ENCODE measurements around the gene CCDC157. TPM values are rescaled to one million over a fixed set of nuclear protein-coding genes. Genes with fewer than 3 reads are reported as not detected.
A peak's percentile ranks its signal among the peaks of the same experiment; 100 is the strongest.
"Not testable (repeated sequence)": the region's sequence is repeated elsewhere in the genome, so short reads cannot be mapped to it uniquely, and the experiment has no call there.

The CCDC157 gene
- total RNA-seq, 1 donor from 2014 or later: 9.3 TPM

DNA sequence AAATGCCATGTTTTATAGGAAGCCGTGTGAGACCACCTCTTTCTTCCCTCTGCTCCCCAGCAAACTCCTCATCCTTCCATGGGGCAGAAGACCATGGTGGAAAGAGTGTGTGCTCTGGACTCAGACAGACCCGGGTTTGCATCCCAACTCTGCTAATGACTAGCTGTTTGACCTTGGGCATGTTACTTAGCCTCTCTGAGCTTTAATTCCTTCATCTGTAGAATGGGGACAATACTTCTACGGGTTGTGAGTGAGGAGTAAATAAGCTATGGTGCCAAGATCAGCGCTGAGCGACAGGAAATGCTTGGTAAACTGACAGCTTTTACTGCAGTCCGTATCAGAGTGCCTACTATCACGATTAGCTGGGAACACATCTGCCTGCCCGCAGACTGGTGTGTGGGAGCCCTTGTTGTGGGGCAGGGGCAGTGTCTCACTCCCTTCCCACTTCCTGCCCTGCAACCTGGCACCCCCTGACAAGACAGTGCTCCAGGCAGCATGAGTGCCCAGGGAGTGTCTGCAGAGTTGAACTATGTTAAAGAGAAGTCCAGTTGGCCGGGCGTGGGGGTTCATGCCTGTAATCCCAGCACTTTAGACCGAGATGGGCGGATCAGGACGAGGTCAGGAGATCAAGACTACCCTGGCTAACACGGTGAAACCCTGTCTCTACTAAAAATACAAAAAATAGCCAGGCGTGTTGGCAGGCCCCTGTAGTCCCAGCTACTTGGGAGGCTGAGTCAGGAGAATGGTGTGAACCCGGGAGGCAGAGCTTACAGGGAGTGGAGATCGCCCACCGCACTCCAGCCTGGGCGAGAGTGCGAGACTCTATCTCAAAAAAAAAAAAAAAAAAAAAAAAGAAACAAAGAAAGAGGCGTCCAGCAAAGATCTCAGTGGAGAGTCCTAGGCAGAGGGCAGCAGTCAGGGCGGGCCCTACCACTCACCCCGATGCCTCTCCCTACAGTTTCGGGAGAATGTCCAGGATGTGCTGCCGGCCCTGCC, 42.2 kb downstream of the CCDC157 start:
- no peak for DNase-seq (ENCODE audit: low read depth, low spot score)
- Mint-ChIP-seq H3K27ac (ENCODE audit: unreplicated experiment) (no peak overlapping the region), H3K9me3 (no peaks in the 10 kb centered on the region), H3K4me1 (peaks cover 39% of the 10 kb centered on the region), H3K27me3 (ENCODE audit: low read depth) (peaks cover 26% of the 10 kb centered on the region), H3K4me3 (peak overlapping the region; percentile 87), H3K36me3 (ENCODE audit: low read depth) (no peaks in the 10 kb centered on the region)
- TF ChIP-seq, protein P1, sequence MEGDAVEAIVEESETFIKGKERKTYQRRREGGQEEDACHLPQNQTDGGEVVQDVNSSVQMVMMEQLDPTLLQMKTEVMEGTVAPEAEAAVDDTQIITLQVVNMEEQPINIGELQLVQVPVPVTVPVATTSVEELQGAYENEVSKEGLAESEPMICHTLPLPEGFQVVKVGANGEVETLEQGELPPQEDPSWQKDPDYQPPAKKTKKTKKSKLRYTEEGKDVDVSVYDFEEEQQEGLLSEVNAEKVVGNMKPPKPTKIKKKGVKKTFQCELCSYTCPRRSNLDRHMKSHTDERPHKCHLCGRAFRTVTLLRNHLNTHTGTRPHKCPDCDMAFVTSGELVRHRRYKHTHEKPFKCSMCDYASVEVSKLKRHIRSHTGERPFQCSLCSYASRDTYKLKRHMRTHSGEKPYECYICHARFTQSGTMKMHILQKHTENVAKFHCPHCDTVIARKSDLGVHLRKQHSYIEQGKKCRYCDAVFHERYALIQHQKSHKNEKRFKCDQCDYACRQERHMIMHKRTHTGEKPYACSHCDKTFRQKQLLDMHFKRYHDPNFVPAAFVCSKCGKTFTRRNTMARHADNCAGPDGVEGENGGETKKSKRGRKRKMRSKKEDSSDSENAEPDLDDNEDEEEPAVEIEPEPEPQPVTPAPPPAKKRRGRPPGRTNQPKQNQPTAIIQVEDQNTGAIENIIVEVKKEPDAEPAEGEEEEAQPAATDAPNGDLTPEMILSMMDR (conservative IDR thresholded peaks at IDR 0.05): no peak

DNA sequence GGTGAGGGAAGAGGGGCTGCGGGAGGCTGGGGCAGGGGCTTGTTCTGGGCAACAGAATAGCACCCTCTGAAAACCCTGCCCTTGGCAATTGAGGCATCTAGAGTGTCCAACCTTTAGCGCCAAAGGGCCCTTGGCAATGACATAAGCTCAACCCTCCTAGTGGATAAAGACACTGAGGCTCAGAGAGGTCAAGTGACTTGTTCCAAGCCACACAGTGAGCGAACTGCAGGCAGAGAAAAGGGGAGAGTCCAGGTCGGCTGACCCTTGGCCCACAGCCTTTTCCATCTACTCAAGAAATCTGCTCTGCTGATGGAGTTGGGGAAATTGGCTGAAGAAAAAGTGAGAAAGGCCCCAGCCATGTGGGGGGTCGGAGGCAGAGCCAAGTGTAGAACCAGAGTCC, 42.9 kb downstream of the CCDC157 start:
- Mint-ChIP-seq H3K36me3 (ENCODE audit: low read depth) (no peaks in the 10 kb centered on the region), H3K9me3 (no peaks in the 10 kb centered on the region), H3K27me3 (ENCODE audit: low read depth) (peaks cover 26% of the 10 kb centered on the region), H3K4me3 (no peak overlapping the region), H3K4me1 (peaks cover 39% of the 10 kb centered on the region), H3K27ac (ENCODE audit: unreplicated experiment) (no peak overlapping the region)
- no peak for DNase-seq (ENCODE audit: low read depth, low spot score)
- TF ChIP-seq, protein P1 (conservative IDR thresholded peaks at IDR 0.05): no peak

DNA sequence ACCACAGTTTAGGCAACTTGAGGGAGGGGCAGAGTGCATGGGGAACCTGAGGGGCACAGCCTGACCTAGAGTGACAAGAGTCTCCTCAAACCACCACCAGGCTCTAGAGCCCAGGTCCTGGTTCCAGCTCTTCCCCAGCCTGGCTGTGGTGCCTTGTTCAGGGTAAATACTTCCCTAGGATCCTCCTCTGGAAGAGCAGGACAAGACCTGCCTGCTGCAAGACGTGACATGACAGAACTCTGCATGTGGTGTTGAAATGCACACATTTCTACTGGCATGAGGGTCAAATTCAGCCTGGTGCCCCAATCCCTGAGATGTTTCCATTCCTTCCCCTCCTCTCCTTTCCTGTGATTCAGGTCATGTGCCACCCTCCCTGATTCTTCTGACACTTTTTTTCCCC, 43.4 kb downstream of the CCDC157 start:
- no peaks in the 10 kb centered on the region for H3K9me3 Mint-ChIP-seq
- DNase-seq (ENCODE audit: low read depth, low spot score): no peak
- H3K4me3 Mint-ChIP-seq: no peak overlapping the region
- H3K4me1 Mint-ChIP-seq: peaks cover 42% of the 10 kb centered on the region
- H3K36me3 Mint-ChIP-seq (ENCODE audit: low read depth): no peaks in the 10 kb centered on the region
- peaks cover 26% of the 10 kb centered on the region for H3K27me3 Mint-ChIP-seq (ENCODE audit: low read depth)
- TF ChIP-seq, protein P1 (conservative IDR thresholded peaks at IDR 0.05): no peak
- H3K27ac Mint-ChIP-seq (ENCODE audit: unreplicated experiment): no peak overlapping the region

DNA sequence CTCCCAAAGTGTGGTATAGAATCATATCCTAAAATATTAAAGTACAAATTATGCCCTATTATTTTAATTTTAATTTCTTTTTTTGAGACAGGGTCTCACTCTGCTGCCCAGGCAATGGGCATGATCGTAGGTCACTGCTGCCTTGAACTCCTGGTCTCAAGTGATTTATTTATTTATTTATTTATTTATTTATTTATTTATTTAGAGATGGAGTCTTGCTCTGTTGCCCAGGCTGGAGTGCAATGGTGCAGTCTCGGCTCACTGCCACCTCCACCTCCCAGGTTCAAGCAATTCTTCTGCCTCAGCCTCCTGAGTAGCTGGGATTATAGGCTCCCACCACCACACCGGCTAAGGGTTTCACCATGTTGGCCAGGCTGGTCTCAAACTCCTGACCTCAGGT, 44.2 kb downstream of the CCDC157 start:
- Mint-ChIP-seq H3K4me1 (peaks cover 44% of the 10 kb centered on the region), H3K27me3 (ENCODE audit: low read depth) (peaks cover 23% of the 10 kb centered on the region)
- H3K9me3 Mint-ChIP-seq; DNase-seq (ENCODE audit: low read depth, low spot score); H3K27ac Mint-ChIP-seq (ENCODE audit: unreplicated experiment); H3K36me3 Mint-ChIP-seq (ENCODE audit: low read depth); H3K4me3 Mint-ChIP-seq: not testable (repeated sequence)

DNA sequence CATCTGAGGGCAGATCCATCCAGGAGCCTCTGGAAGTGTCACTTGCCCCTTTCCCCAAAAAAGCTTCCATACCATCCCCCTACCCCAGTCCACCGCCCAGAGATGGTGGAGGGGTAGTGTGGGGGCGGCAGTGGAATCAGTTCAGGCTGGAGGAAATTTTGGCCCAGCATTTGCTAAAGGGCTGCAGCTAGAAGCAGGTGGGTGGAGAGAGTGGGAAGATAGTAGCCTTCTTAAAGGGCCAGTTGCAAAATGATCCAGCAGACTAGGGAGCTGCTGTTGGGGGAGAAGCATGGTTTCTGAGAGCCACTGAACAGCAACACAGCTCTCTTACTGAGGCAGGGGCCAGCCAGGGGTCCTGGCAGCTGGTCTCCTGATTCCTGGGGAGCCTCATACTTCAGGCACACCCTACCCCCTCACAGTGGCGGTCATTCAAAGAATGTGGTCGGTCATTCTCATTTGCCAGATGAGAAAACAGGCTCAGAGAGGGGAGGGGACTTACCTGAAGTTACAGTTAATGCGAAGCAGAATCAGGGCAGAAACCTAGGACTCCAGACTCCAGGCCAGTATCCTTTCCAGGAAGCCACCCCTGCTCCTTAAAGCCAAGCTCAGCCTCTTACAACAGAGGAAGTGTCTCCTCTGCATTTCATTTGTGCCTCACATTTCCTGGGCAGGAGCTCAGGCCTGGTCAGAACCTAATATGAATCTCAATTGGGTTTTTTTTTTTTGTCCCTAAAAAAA, 45.4 kb downstream of the CCDC157 start:
- TF ChIP-seq, protein P1 (conservative IDR thresholded peaks at IDR 0.05): no peak
- H3K36me3 Mint-ChIP-seq (ENCODE audit: low read depth): peaks cover 2% of the 10 kb centered on the region
- H3K9me3 Mint-ChIP-seq: no peaks in the 10 kb centered on the region
- no peak overlapping the region for H3K4me3 Mint-ChIP-seq
- peaks cover 42% of the 10 kb centered on the region for H3K4me1 Mint-ChIP-seq
- no peak overlapping the region for H3K27ac Mint-ChIP-seq (ENCODE audit: unreplicated experiment)
- no peak for DNase-seq (ENCODE audit: low read depth, low spot score)
- H3K27me3 Mint-ChIP-seq (ENCODE audit: low read depth): peaks cover 13% of the 10 kb centered on the region

DNA sequence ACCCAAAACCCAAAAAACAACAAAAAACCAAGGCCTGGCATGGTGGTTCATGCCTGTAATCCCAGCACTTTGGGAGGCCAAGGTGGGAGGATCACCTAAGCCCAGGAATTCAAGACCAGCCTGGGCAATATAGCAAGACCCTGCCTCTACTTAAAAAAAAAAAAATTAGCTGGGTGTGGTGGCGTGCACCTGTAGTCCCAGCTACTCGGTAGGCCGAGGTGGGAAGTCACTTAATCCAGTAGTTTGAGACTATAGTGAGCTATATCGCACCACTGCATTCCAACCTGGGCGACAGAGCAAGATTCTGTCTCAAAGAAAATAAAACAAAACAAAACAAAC, 45.9 kb downstream of the CCDC157 start:
- H3K9me3 Mint-ChIP-seq; H3K4me3 Mint-ChIP-seq; H3K27ac Mint-ChIP-seq (ENCODE audit: unreplicated experiment); H3K36me3 Mint-ChIP-seq (ENCODE audit: low read depth); DNase-seq (ENCODE audit: low read depth, low spot score); H3K27me3 Mint-ChIP-seq (ENCODE audit: low read depth): not testable (repeated sequence)
- peaks cover 38% of the 10 kb centered on the region for H3K4me1 Mint-ChIP-seq
